H1 (cell line): ENCODE measurements around the gene ARHGAP15. TPM values are rescaled to one million over a fixed set of nuclear protein-coding genes. Genes with fewer than 3 reads are reported as not detected.

Experiments used
- ASH2L ChIP-seq: fragments of 200-600, 300-600 bp; sonication (generic); IDR thresholded peaks from one replicate; pipeline ENCODE4 v1.7.1; 2017; ENCODE audit warnings: low read length
- CBX5 ChIP-seq: fragments of 300-800, 300-1000 bp; sonication (generic); IDR thresholded peaks from 2 replicates; pipeline ENCODE4 v1.7.1; 2016; ENCODE audit warnings: antibody characterized with exemption, low read length, low read depth
- JUN ChIP-seq: IDR thresholded peaks from 2 replicates; pipeline ENCODE4 v1.6.1; 2011; ENCODE audit warnings: low read depth, mild to moderate bottlenecking, improper control_type of control experiment, low read length
- KDM4A ChIP-seq: IDR thresholded peaks from one replicate; pipeline ENCODE4 v1.7.1; 2012; ENCODE audit warnings: low read depth, mild to moderate bottlenecking, moderate library complexity, low read length, inconsistent platforms; ENCODE audit not compliant: severe bottlenecking
- NRF1 ChIP-seq: IDR thresholded peaks from 2 replicates; pipeline ENCODE4 v1.6.1; 2011; ENCODE audit warnings: mild to moderate bottlenecking, low read depth, low read length, improper control_type of control experiment
- POU5F1 ChIP-seq: IDR thresholded peaks from 2 replicates; pipeline ENCODE4 v1.6.1; 2011; ENCODE audit warnings: low read depth, mild to moderate bottlenecking, low read length, moderate library complexity
- RAD21 ChIP-seq, 2 experiments: IDR thresholded peaks in 1 of 2; conservative IDR thresholded peaks in 1 of 2; 2 replicates each; pipeline ENCODE4 v1.6.1; 2011; ENCODE audit warnings: low read depth in 2 of 2, low read length in 2 of 2, improper control_type of control experiment in 1 of 2, inconsistent platforms in 1 of 2, mild to moderate bottlenecking in 1 of 2, moderate library complexity in 1 of 2
- SP1 ChIP-seq: IDR thresholded peaks from 2 replicates; pipeline ENCODE4 v1.6.1; 2011; ENCODE audit warnings: low read depth, low read length
- TBP ChIP-seq: IDR thresholded peaks from 2 replicates; pipeline ENCODE4 v1.6.1; 2011; ENCODE audit warnings: low read depth, low read length, improper control_type of control experiment
- polyA plus RNA-seq, 7 experiments: library from polyadenylated mRNA; depleted of rRNA in 3 of 7; stranded (reverse) in 5 of 7; unstranded in 2 of 7; fragments of >200 nt in 5 of 7; fragments of 200-250 nt in 2 of 7; gene quantifications; 1 replicate in 5 of 7; 2 replicates in 1 of 7; 4 replicates in 1 of 7; pipeline versions ENCODE4 v1.2.1 to v1.2.3, GENCODE V29; 2011 to 2013; ENCODE audit warnings: missing spikeins in 2 of 7, mixed read lengths in 2 of 7
- total RNA-seq: library from RNA; stranded (reverse); fragmentation: NEBNext Ultra II Directional; extraction: Animal tissue kit (Norgen Biotek cat#: 25700); gene quantifications from 2 replicates; pipeline ENCODE4 v1.2.1, GENCODE V29; 2021

The ARHGAP15 gene
- total and polyA plus RNA-seq, 2 of the 8 experiments (the other 6 are each of a cell fraction or from before 2014, with no cell fraction given) = not detected

DNA sequence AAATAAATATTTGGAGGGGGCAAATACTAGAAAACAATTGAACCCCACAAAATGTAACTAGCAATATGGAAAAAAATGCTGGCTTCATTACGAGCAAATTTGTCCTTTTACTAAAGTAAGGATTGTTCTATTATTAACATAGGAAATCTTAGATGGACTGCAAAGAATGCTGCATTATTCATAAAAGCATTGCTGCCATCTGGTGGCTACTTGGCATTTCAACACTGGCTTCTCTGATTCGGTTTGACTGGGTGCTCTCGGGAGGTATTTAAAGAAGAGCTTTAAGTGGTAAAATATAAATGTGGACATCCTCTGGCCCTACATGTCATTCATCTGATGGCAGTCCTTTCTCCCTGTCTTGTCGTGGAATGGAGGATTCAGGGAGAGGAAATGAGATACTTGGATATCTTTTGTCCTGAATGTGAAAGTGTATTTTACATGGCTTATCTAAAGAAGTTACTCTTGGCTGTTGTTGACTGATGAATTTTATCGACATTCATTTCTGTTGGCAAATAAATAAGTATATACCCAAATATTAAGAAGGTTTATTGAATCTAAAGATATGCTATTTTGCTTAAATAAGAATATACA lies 130.2 kb downstream of the ARHGAP15 start (continued):
- TF ChIP-seq POU5F1 (0 out of 2 replicates have a peak, but pooled peaks have one; percentile 30), ASH2L (no peak), SP1 (no peak), CBX5 (no peak), RAD21 (IDR thresholded peaks at IDR 0.05 in 1 of 2, conservative IDR thresholded peaks at IDR 0.05 in 1 of 2; ENCODE audit: low read depth in 2 of 2, low read length in 2 of 2) (peak; percentile 83 to 88), NRF1 (no peak), TBP (no peak), JUN (no peak), KDM4A (no peak)
